ENCODE measurements around the gene MED10. TPM values are rescaled to one million over a fixed set of nuclear protein-coding genes. Genes with fewer than 3 reads are reported as not detected.

Gene MED10
- total and polyA plus RNA-seq, 2 experiments from 2014 or later: 19.7 to 75.5 TPM

DNA sequence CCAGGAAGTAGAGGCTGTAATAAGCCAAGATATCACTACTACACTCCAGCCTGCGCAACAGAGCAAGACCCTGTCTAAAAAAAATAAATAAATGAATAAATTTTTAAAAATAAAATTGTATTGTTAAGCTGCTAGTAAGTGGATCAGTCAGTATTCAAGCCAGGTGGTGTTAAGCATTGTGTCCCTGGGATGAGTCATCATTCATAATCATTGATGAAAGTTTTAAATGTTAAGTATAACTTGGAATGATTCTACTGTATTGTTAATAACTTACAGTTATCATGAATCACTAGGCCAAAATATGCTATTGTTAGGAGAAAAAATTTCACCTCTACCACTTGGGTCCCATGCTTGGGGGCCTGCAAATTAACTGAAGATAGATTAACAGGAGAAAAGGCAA, 38.2 kb downstream of the MED10 start:
- Histone ChIP-seq H3K27me3 (no peaks in the 10 kb centered on the region), H3K9me3 (ENCODE audit: low read depth) (no peaks in the 10 kb centered on the region), H2AFZ (no peak overlapping the region), H3K79me2 (no peaks in the 10 kb centered on the region), H4K20me1 (ENCODE audit: insufficient read depth, poor library complexity, severe bottlenecking) (no peaks in the 10 kb centered on the region), H3K4me2 (no peak overlapping the region), H3K4me1 (ENCODE audit: insufficient read depth) (no peaks in the 10 kb centered on the region), H3K4me3 (no peak overlapping the region), H3K27ac (no peak overlapping the region), H3K9me2 (replicated peaks; ENCODE audit: insufficient read depth) (no peaks in the 10 kb centered on the region), H3K36me3 (replicated peaks; ENCODE audit: insufficient read depth, low read depth) (no peaks in the 10 kb centered on the region)
- 100% methylated on average over 1 of the region's 1 CpG for WGBS (ENCODE audit: low lambda C conversion rate, missing lambda C conversion rate)
- TF ChIP-seq EZH2 (IDR thresholded peaks at IDR 0.05; ENCODE audit: borderline replicate concordance) (no peak), EZH2phosphoT487 (IDR thresholded peaks at IDR 0.05; ENCODE audit: low read depth, severe bottlenecking, unreplicated experiment) (no peak)
- TF ChIP-seq, protein P1, sequence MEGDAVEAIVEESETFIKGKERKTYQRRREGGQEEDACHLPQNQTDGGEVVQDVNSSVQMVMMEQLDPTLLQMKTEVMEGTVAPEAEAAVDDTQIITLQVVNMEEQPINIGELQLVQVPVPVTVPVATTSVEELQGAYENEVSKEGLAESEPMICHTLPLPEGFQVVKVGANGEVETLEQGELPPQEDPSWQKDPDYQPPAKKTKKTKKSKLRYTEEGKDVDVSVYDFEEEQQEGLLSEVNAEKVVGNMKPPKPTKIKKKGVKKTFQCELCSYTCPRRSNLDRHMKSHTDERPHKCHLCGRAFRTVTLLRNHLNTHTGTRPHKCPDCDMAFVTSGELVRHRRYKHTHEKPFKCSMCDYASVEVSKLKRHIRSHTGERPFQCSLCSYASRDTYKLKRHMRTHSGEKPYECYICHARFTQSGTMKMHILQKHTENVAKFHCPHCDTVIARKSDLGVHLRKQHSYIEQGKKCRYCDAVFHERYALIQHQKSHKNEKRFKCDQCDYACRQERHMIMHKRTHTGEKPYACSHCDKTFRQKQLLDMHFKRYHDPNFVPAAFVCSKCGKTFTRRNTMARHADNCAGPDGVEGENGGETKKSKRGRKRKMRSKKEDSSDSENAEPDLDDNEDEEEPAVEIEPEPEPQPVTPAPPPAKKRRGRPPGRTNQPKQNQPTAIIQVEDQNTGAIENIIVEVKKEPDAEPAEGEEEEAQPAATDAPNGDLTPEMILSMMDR (IDR thresholded peaks at IDR 0.05; ENCODE audit: poor library complexity): no peak
- no peak for DNase-seq (ENCODE audit: low spot score)

DNA sequence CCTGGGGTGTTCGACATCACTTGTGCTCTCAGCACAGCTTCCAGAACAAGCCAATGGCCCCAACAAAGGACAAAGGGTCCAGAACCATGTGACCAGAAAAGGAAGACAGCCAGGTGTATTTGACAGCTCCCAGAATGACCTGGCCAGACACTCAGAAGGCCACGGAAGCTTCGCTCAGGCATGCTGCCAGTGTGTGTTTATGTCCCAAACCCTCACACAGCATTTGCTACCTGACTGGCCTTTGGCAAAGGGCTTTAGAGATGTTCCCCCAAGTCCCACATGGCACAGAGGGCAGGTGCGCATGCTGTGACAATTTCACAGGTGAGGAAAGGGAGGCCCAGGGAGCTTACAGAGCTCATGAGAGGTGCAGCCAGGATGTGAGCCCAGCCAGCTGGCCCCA, 39.5 kb downstream of the MED10 start:
- no peaks in the 10 kb centered on the region for H3K79me2 ChIP-seq
- H2AFZ ChIP-seq: no peak overlapping the region
- no peaks in the 10 kb centered on the region for H3K36me3 ChIP-seq (replicated peaks; ENCODE audit: insufficient read depth, low read depth)
- no peak for DNase-seq (ENCODE audit: low spot score)
- no peak overlapping the region for H3K4me2 ChIP-seq
- H3K27ac ChIP-seq: no peak overlapping the region
- H3K4me1 ChIP-seq (ENCODE audit: insufficient read depth): no peaks in the 10 kb centered on the region
- no peaks in the 10 kb centered on the region for H3K9me3 ChIP-seq (ENCODE audit: low read depth)
- no peaks in the 10 kb centered on the region for H3K27me3 ChIP-seq
- H3K9me2 ChIP-seq (replicated peaks; ENCODE audit: insufficient read depth): no peaks in the 10 kb centered on the region
- H3K4me3 ChIP-seq: no peak overlapping the region
- H4K20me1 ChIP-seq (ENCODE audit: insufficient read depth, poor library complexity, severe bottlenecking): no peaks in the 10 kb centered on the region
- TF ChIP-seq EZH2 (IDR thresholded peaks at IDR 0.05; ENCODE audit: borderline replicate concordance): no peak
- TF ChIP-seq EZH2phosphoT487 (IDR thresholded peaks at IDR 0.05; ENCODE audit: low read depth, severe bottlenecking, unreplicated experiment): no peak
- TF ChIP-seq, protein P1 (IDR thresholded peaks at IDR 0.05; ENCODE audit: poor library complexity): no peak
- 90% methylated on average over 4 of the region's 4 CpGs for WGBS (ENCODE audit: low lambda C conversion rate, missing lambda C conversion rate)

DNA sequence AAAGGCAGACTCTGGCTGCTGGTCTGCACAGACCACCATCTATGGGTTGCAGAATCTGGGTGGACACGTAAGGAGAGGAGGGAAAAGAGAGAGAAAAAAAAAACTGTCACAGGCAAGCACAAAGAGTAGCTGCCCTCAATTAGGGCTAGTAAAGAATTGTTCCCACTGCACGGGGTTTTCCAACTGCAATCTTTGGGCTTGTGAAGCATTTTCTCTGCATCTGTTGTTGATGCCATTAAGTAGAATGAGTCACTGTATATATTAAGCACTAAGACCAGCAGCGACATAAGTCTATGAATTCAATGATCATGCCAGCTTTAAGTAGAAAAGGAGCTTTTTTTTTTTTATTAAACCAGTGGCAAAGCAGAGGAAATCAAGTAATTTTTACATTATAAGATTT, 40.2 kb downstream of the MED10 start:
- Histone ChIP-seq H3K4me1 (ENCODE audit: insufficient read depth) (no peaks in the 10 kb centered on the region), H2AFZ (no peak overlapping the region), H3K9me3 (ENCODE audit: low read depth) (no peaks in the 10 kb centered on the region), H3K4me2 (no peak overlapping the region), H4K20me1 (ENCODE audit: insufficient read depth, poor library complexity, severe bottlenecking) (no peaks in the 10 kb centered on the region), H3K36me3 (replicated peaks; ENCODE audit: insufficient read depth, low read depth) (no peaks in the 10 kb centered on the region), H3K27me3 (no peaks in the 10 kb centered on the region), H3K27ac (no peak overlapping the region), H3K79me2 (no peaks in the 10 kb centered on the region), H3K9me2 (replicated peaks; ENCODE audit: insufficient read depth) (no peaks in the 10 kb centered on the region), H3K4me3 (no peak overlapping the region)
- 73% methylated on average over 3 of the region's 3 CpGs for WGBS (ENCODE audit: low lambda C conversion rate, missing lambda C conversion rate)
- TF ChIP-seq EZH2phosphoT487 (IDR thresholded peaks at IDR 0.05; ENCODE audit: low read depth, severe bottlenecking, unreplicated experiment) (no peak), EZH2 (IDR thresholded peaks at IDR 0.05; ENCODE audit: borderline replicate concordance) (no peak)
- TF ChIP-seq, protein P1 (IDR thresholded peaks at IDR 0.05; ENCODE audit: poor library complexity): no peak
- DNase-seq (ENCODE audit: low spot score): no peak

Data from hepatocyte (in vitro differentiated cells).